B cell (primary cell): ENCODE measurements around the gene ATP8B1. TPM values are rescaled to one million over a fixed set of nuclear protein-coding genes. Genes with fewer than 3 reads are reported as not detected.

ENCODE experiments used
- ATAC-seq: fragments of 200-7000 bp; cut with Tn5 transposase; one replicate; pipeline ENCODE4 v1.10.0; 2021; ENCODE audit warnings: low read depth, mild to moderate bottlenecking, moderate number of reproducible peaks, moderate library complexity
- CTCF ChIA-PET: fragments of 350-600 bp; sonication (Branson Sonifier 250); formaldehyde crosslinking; loops from one replicate; lab custom pipeline; 2021; ENCODE audit warnings: antibody characterized with exemption, inconsistent platforms; lab: Charles Lee
- POLR2A ChIA-PET: fragments of 350-600 bp; sonication (Branson Sonifier 250); formaldehyde crosslinking; loops from one replicate; lab custom pipeline; 2021; ENCODE audit warnings: antibody characterized with exemption; lab: Charles Lee
- DNase-seq: peaks from one replicate; pipeline ENCODE4 v3.0.0; 2013
- H2AFZ ChIP-seq: 2 replicates; pipeline ENCODE4 v1.6.1; 2012; ENCODE audit warnings: mild to moderate bottlenecking, low read depth, low read length; ENCODE audit not compliant: insufficient read depth, poor library complexity, severe bottlenecking
- H3K27ac ChIP-seq, 2 donors: 1 replicate in 1 of 2; 2 replicates in 1 of 2; pipeline ENCODE4 v1.5.1; 2012 to 2013; ENCODE audit warnings: low read length in 2 of 2, mild to moderate bottlenecking in 2 of 2, moderate library complexity in 1 of 2
- H3K27me3 ChIP-seq, 4 experiments: fragments of 200-600 bp in 1 of 4; sonication (generic) in 1 of 4; replicated peaks in 1 of 4; 1 replicate in 2 of 4; 2 replicates in 2 of 4; pipeline versions ENCODE4 v1.6.1 to v1.7.0; 2013 to 2016; ENCODE audit warnings: low read length in 3 of 4, mild to moderate bottlenecking in 2 of 4, mixed read lengths in 1 of 4, moderate library complexity in 1 of 4; ENCODE audit not compliant: insufficient read depth in 4 of 4, control insufficient read depth in 3 of 4; ENCODE audit errors: control extremely low read depth in 1 of 4
- H3K36me3 ChIP-seq, 2 experiments: replicated peaks in 1 of 2; 1 replicate in 1 of 2; 2 replicates in 1 of 2; pipeline versions ENCODE4 v1.6.1 to v1.7.1; 2013; ENCODE audit warnings: low read length in 1 of 2; ENCODE audit not compliant: insufficient read depth in 2 of 2, control insufficient read depth in 1 of 2; ENCODE audit errors: control extremely low read depth in 1 of 2, extremely low read depth in 1 of 2
- H3K4me1 ChIP-seq, 2 donors: fragments of 200-600 bp in 1 of 2; sonication (generic) in 1 of 2; 1 replicate in 1 of 2; 2 replicates in 1 of 2; pipeline versions ENCODE4 v1.5.1 to v1.6.1; 2013 to 2017; ENCODE audit warnings: low read length in 2 of 2; ENCODE audit not compliant: control insufficient read depth in 2 of 2, insufficient read depth in 2 of 2
- H3K4me2 ChIP-seq: replicated peaks from 2 replicates; pipeline ENCODE3; 2012; ENCODE audit warnings: mild to moderate bottlenecking, low read depth, low read length; ENCODE audit not compliant: poor library complexity, severe bottlenecking
- H3K4me3 ChIP-seq, 5 experiments: fragments of 200-600 bp in 1 of 5; sonication (generic) in 1 of 5; 1 replicate in 3 of 5; 2 replicates in 2 of 5; pipeline versions ENCODE4 v1.5.1 to v1.7.0; 2011 to 2016; ENCODE audit warnings: low read length in 4 of 5, mild to moderate bottlenecking in 4 of 5, low read depth in 2 of 5, control low read depth in 1 of 5, moderate library complexity in 1 of 5; ENCODE audit not compliant: insufficient read depth in 1 of 5; ENCODE audit errors: control extremely low read depth in 1 of 5, extremely low read depth in 1 of 5
- H3K79me2 ChIP-seq: fragments of 200-600 bp; sonication (generic); one replicate; pipeline ENCODE4 v1.6.0; 2016; ENCODE audit warnings: low read length; ENCODE audit not compliant: control insufficient read depth, insufficient read depth
- H3K9ac ChIP-seq: fragments of 200-600 bp; sonication (generic); 2 replicates; pipeline ENCODE4 v1.6.1; 2017; ENCODE audit warnings: mild to moderate bottlenecking, low read length, moderate library complexity
- H3K9me3 ChIP-seq, 3 donors: one replicate each; pipeline versions ENCODE4 v1.6.1 to v1.7.1; 2013; ENCODE audit warnings: low read length in 2 of 3; ENCODE audit not compliant: control insufficient read depth in 2 of 3, insufficient read depth in 1 of 3; ENCODE audit errors: control extremely low read depth in 1 of 3
- H4K20me1 ChIP-seq: 2 replicates; pipeline ENCODE4 v1.6.0; 2012; ENCODE audit warnings: mild to moderate bottlenecking, low read length; ENCODE audit not compliant: insufficient read depth, control insufficient read depth, poor library complexity, severe bottlenecking
- H3K27ac Mint-ChIP-seq: one replicate; pipeline ENCODE4 v1.8.0; 2021; ENCODE audit warnings: mixed read lengths
- H3K27me3 Mint-ChIP-seq: one replicate; pipeline ENCODE4 v1.8.0; 2021; ENCODE audit warnings: mixed read lengths
- H3K4me1 Mint-ChIP-seq: one replicate; pipeline ENCODE4 v1.8.0; 2021; ENCODE audit warnings: mixed read lengths
- H3K4me3 Mint-ChIP-seq: one replicate; pipeline ENCODE4 v1.8.0; 2021; ENCODE audit warnings: mixed read lengths
- H3K9me3 Mint-ChIP-seq: one replicate; pipeline ENCODE4 v1.8.0; 2022; ENCODE audit warnings: mixed read lengths; ENCODE audit not compliant: insufficient read depth
- EZH2 ChIP-seq: IDR thresholded peaks from 2 replicates; pipeline ENCODE4 v1.6.1; 2012; ENCODE audit warnings: borderline replicate concordance, low read depth, mild to moderate bottlenecking, moderate library complexity, low read length; ENCODE audit not compliant: insufficient read depth, poor library complexity, severe bottlenecking
- WGBS: methylation state at CpG from one replicate; pipeline ENCODE4 v1.1.5; 2013; ENCODE audit warnings: missing lambda C conversion rate; ENCODE audit not compliant: insufficient coverage; 5-methylcytosine and 5-hydroxymethylcytosine counted together
- intact Hi-C: fragments of 100-400 bp; cut with micrococcal nuclease; formaldehyde crosslinking; loops from one replicate; pipeline ENCODE4 v1.10.0; 2022
- polyA plus RNA-seq: library from polyadenylated mRNA; depleted of rRNA; stranded (reverse); fragments of >200 nt; gene quantifications from 2 replicates; pipeline ENCODE4 v1.2.3, GENCODE V29; 2012
- total RNA-seq, 2 donors: library from RNA; stranded (reverse); fragments of 120-200 nt in 1 of 2; gene quantifications; 1 replicate in 1 of 2; 2 replicates in 1 of 2; pipeline versions ENCODE4 v1.2.3 to v1.2.4, GENCODE V29; 2013 to 2022
- TF ChIP-seq, protein P1 (sequence below): fragments of 200-600 bp; IDR thresholded peaks from one replicate; pipeline ENCODE4 v1.8.0; 2022; ENCODE audit warnings: antibody characterized with exemption, mild to moderate bottlenecking

ATP8B1 gene
- total and polyA plus RNA-seq, 2 donors (not counting 1 experiment from before 2014, with no cell fraction given) = 0.27 TPM; not detected in 1

DNA sequence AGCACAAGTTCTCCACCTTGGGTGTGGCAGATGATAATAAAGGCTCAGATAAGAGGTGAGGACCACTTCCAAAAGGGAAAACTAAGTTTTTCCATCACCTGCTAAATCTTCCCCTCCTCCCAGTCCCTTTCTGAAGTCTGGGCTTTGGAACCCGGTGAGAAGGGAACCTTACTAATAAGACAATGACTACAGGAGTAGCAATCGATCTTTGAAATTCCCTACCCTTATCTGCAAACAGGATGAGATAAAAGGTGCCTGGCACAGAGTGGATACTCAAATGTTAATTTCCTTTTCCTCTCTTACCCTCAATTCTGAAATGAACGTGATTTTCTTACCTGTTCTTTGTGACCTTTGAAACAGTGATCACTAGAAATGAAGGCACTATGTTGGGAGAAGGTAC, 111.8 kb downstream of the ATP8B1 start:
- CTCF ChIA-PET = no interaction called here
- Histone ChIP-seq H3K4me3 (no peak overlapping the region), H2AFZ (no peak overlapping the region), H3K4me1 (peaks cover 25 to 32% of the 10 kb centered on the region in 2 donors), H3K4me2 (peak overlapping the region; percentile 32), H3K79me2 (peaks cover 99% of the 10 kb centered on the region), H3K36me3 (peaks cover 1 to 17% of the 10 kb centered on the region in 2 experiments), H3K9ac (no peak overlapping the region), H3K9me3 (peaks cover 0 to 7% (median 0%) of the 10 kb centered on the region in 3 donors), H4K20me1 (peaks cover 87% of the 10 kb centered on the region), H3K27me3 (no peaks in the 10 kb centered on the region), H3K27ac (peak overlapping the region in 1 of 2 donors; percentile 57)
- no CpG with 5 or more reads among the region's 3 CpGs for WGBS
- H3K27ac Mint-ChIP-seq = peak overlapping the region; percentile 86
- peak overlapping the region; percentile 44 for H3K4me3 Mint-ChIP-seq
- no peak for TF ChIP-seq EZH2
- TF ChIP-seq, protein P1, sequence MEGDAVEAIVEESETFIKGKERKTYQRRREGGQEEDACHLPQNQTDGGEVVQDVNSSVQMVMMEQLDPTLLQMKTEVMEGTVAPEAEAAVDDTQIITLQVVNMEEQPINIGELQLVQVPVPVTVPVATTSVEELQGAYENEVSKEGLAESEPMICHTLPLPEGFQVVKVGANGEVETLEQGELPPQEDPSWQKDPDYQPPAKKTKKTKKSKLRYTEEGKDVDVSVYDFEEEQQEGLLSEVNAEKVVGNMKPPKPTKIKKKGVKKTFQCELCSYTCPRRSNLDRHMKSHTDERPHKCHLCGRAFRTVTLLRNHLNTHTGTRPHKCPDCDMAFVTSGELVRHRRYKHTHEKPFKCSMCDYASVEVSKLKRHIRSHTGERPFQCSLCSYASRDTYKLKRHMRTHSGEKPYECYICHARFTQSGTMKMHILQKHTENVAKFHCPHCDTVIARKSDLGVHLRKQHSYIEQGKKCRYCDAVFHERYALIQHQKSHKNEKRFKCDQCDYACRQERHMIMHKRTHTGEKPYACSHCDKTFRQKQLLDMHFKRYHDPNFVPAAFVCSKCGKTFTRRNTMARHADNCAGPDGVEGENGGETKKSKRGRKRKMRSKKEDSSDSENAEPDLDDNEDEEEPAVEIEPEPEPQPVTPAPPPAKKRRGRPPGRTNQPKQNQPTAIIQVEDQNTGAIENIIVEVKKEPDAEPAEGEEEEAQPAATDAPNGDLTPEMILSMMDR = no peak
- no peak for DNase-seq
- no peak for ATAC-seq
- intact Hi-C loops = no loop called here
- H3K27me3 Mint-ChIP-seq = no peaks in the 10 kb centered on the region
- peaks cover 48% of the 10 kb centered on the region for H3K4me1 Mint-ChIP-seq
- H3K9me3 Mint-ChIP-seq = peaks cover 2% of the 10 kb centered on the region
- POLR2A ChIA-PET = interaction anchor here (0.6 kb wide), 1 partner anchor 44 kb away, joined by 3 read pairs; no protein-coding TSS in a partner anchor

DNA sequence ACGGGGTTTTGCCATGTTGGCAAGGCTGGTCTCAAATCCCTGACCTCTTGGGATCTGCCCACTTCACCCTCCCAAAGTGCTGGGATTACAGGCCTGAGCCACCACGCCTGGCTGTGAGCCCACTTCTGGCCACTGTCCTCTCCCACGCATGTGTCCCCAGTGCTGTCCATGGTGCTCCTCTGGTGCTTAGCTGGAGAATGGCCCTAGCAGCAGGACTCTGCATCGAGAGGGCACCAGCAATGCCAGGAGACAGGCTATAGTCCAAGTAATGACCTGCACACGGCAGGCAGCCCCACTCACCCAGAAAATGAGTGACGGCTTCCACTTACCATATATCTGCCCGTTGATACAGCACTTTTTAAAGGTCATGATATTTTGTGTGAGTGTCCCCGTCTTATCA, 115.1 kb downstream of the ATP8B1 start:
- H2AFZ ChIP-seq = no peak overlapping the region
- H3K27me3 ChIP-seq = no peaks in the 10 kb centered on the region
- peaks cover 1 to 17% of the 10 kb centered on the region in 2 experiments for H3K36me3 ChIP-seq
- H3K4me3 Mint-ChIP-seq = no peak overlapping the region
- no peak overlapping the region for H3K9ac ChIP-seq
- H3K27me3 Mint-ChIP-seq = no peaks in the 10 kb centered on the region
- H3K4me3 ChIP-seq = no peak overlapping the region
- ATAC-seq (no peak), DNase-seq (no peak)
- peaks cover 0 to 9% (median 0%) of the 10 kb centered on the region in 3 donors for H3K9me3 ChIP-seq
- WGBS = 98% methylated on average over 4 of the region's 8 CpGs
- no peak for TF ChIP-seq EZH2
- TF ChIP-seq, protein P1 = no peak
- no peak overlapping the region for H3K4me2 ChIP-seq
- intact Hi-C loops = no loop called here
- peaks cover 97% of the 10 kb centered on the region for H3K79me2 ChIP-seq
- H3K27ac ChIP-seq = no peak overlapping the region
- H3K4me1 Mint-ChIP-seq = peaks cover 61% of the 10 kb centered on the region
- peaks cover 86% of the 10 kb centered on the region for H4K20me1 ChIP-seq
- peaks cover 2% of the 10 kb centered on the region for H3K9me3 Mint-ChIP-seq
- H3K27ac Mint-ChIP-seq = no peak overlapping the region
- POLR2A ChIA-PET = no interaction called here
- CTCF ChIA-PET = no interaction called here
- H3K4me1 ChIP-seq = peaks cover 25 to 34% of the 10 kb centered on the region in 2 donors
